Right cardiac atrium (tissue), 5 donors: ENCODE results near the gene KCNQ1OT1. TPM values are rescaled to one million over a fixed set of nuclear protein-coding genes. Genes with fewer than 3 reads are reported as not detected.

Experiments
- ATAC-seq, 2 donors: fragments of 200-7000 bp; cut with Tn5 transposase; one replicate each; pipeline versions ENCODE4 v1.8.0 to v1.9.1; 2020; ENCODE audit warnings: moderate library complexity in 2 of 2, mild to moderate bottlenecking in 1 of 2
- DNase-seq, 3 donors: peaks; one replicate each; pipeline ENCODE4 v3.0.0-alpha.2; 2020
- H3K27ac ChIP-seq: one replicate; pipeline ENCODE4 v1.5.1; 2013; ENCODE audit warnings: mild to moderate bottlenecking, low read length, control low read depth, moderate library complexity
- H3K27me3 ChIP-seq: one replicate; pipeline ENCODE4 v1.6.1; 2013; ENCODE audit not compliant: control insufficient read depth, insufficient read depth
- H3K4me1 ChIP-seq: one replicate; pipeline ENCODE4 v1.6.1; 2013; ENCODE audit warnings: low read length; ENCODE audit not compliant: control insufficient read depth, insufficient read depth
- H3K4me3 ChIP-seq: one replicate; pipeline ENCODE4 v1.5.1; 2013; ENCODE audit warnings: low read length, control low read depth
- H3K9me3 ChIP-seq: one replicate; pipeline ENCODE4 v1.6.1; 2013; ENCODE audit warnings: low read length; ENCODE audit not compliant: control insufficient read depth
- WGBS: extraction: QIAGEN DNeasy Blood & Tissue Kit; methylation state at CpG from one replicate; pipeline ENCODE4 v1.1.7; 2013; 5-methylcytosine and 5-hydroxymethylcytosine counted together
- intact Hi-C, 4 donors: fragments of 100-400 bp; cut with DNase I; formaldehyde crosslinking; loops; one replicate each; pipeline versions ENCODE4 v1.11.0 to v1.14.0; 2022 to 2023
- polyA plus RNA-seq: library from polyadenylated mRNA; stranded (reverse); fragments of 200-250 nt; gene quantifications from one replicate; pipeline ENCODE4 v1.2.3, GENCODE V29; 2013
- total RNA-seq, 4 donors: library from RNA; stranded (reverse); fragmentation: NEBNext Ultra II Directional; extraction: Animal tissue kit (Norgen Biotek cat#: 25700); gene quantifications; one replicate each; pipeline ENCODE4 v1.2.1, GENCODE V29; 2021
- donor health status: healthy with polysubstance abuse.
- donor health status: DM: no; HTN: yes; CAD: no.
- donor health status: DM: no; HTN: no; CAD: no.
- donor health status: DM: no; HTN: yes; CAD: no; lungs with severe emphysema.
- donor health status: DM: yes; HTN: yes; CAD: no.

The KCNQ1OT1 gene
- total and polyA plus RNA-seq, 5 donors = 0.41 to 0.78 (median 0.53) TPM

DNA sequence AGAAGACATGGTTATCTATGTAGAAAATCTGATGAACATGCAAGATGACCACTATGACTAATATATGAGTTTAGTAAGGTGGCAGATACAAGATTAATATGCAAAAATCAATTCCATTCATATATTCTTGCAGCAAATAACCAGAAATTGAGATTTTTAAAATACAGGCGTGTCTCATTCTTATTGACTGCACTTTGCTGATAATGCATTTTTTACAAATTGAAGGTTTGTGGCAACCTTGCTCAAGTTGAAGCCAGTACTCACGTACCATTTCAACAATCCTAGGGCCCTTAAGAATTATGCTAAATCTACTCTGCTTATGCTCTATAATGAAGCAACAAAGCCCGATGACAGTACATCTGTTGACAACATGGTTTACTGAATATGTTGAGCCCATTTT lies 104.6 kb downstream of the KCNQ1OT1 start:
- H3K4me3 ChIP-seq = no peak overlapping the region
- intact Hi-C loops = no loop called here
- H3K4me1 ChIP-seq = no peaks in the 10 kb centered on the region
- no peak overlapping the region for H3K27ac ChIP-seq
- H3K9me3 ChIP-seq = no peaks in the 10 kb centered on the region
- ATAC-seq = no peak
- H3K27me3 ChIP-seq = no peaks in the 10 kb centered on the region
- no peak for DNase-seq
- 90% methylated on average over 3 of the region's 3 CpGs for WGBS

GRCh38 chr11:2594267-2594666 lies 105.5 kb downstream of the KCNQ1OT1 start:
- Histone ChIP-seq H3K4me3 (no peak overlapping the region), H3K4me1 (no peaks in the 10 kb centered on the region), H3K27ac (no peak overlapping the region), H3K27me3 (no peaks in the 10 kb centered on the region), H3K9me3 (no peaks in the 10 kb centered on the region)
- WGBS = 92% methylated on average over 1 of the region's 1 CpG
- no peak for DNase-seq
- no peak for ATAC-seq
- intact Hi-C loops = no loop called here

DNA sequence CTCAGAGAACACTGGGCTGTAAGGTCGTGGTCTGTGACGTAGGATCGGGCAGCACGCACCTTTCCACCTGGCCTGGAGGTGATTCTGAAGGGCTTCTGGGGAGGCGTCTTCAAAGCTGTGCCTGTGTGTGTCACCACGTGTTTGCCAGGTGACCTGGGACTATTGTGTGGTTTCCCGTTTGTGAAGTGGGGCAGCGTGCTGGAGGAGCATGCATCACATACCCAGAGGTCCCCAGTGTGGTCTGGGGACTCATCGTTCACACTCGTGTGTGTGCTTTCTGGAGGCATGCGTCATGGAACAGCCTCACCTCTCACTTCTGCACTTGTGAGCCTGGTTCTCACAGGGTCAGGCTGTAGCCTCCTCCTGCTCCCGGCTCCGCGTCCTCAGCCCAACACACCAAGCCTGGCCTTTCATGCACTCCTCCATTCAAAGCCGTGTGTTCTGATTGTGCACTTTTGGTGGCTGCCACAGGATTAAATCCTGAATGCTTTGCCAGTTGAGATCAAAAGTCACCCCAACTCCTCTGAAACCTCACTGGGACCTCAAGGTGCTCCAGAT lies 106.3 kb downstream of the KCNQ1OT1 start:
- ATAC-seq = no peak
- Histone ChIP-seq H3K27ac (no peak overlapping the region), H3K27me3 (no peaks in the 10 kb centered on the region), H3K4me1 (no peaks in the 10 kb centered on the region), H3K4me3 (no peak overlapping the region), H3K9me3 (no peaks in the 10 kb centered on the region)
- 92% methylated on average over 15 of the region's 15 CpGs for WGBS
- DNase-seq = no peak
- intact Hi-C loops = no loop called here

DNA sequence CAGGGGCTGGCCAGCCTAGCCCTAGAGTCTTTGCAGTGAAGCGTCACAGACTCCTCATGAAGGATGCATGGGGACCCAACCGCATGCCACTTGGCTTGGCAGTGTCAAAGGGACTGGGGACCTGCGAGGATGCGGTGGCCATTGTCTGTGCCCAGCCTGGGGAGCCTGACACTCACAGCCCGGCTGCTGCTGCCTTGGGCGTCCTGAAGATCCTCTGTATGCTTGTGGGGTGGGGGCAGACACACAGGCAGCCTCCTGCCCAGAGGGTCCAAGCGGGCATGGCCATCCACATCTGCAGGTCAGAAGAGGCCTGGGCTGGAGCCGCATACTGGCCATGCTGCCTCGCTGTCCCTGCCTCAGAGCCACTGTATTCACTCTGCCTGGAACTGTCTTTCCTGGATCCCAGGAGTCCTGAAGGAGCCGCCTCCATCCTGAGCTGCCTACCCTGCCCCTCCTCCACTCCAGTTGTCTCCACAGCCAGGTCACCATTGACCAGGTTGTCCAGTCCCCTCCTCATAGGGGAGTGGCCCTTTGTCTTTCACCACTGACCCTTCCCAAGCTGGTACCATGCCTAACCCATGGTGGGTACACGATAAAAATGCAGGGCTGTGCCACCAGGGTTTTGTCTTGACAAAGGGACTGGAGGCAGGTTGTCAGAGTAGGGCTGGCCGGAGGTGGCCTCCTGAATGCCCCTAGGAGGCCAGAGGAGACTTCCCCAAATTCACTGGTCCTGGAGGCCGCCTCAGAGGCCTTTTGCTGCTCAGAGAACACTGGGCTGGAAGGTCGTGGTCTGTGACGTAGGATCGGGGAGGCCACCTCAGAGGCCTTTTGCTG lies 107.0 kb downstream of the KCNQ1OT1 start:
- Histone ChIP-seq H3K4me1 (no peaks in the 10 kb centered on the region), H3K27ac (no peak overlapping the region), H3K9me3 (no peaks in the 10 kb centered on the region), H3K27me3 (no peaks in the 10 kb centered on the region), H3K4me3 (no peak overlapping the region)
- WGBS = 95% methylated on average over 16 of the region's 16 CpGs
- intact Hi-C loops = no loop called here
- ATAC-seq (no peak), DNase-seq (peak in 2 of 3 donors; percentile 4 to 33)

DNA sequence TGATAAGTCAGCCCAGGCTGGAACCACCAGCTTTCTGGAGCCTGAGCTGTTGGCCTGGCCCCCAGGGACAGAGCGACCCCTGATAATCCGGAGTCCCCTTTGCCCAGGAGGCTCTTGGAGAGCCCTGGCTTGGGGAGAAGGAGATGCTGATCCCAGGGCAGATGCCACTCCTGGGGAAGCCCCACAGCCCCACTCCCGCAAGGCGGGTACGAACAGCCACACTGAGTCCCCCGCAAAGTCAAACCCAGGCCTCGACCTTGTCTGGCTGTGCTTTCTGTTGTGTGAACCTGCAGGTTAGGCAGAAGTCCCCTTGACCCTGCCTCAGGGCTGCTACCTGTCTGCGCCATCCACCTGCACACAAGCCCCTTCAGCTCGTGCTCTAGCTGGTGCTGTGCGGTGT lies 108.0 kb downstream of the KCNQ1OT1 start:
- no peaks in the 10 kb centered on the region for H3K27me3 ChIP-seq
- no peaks in the 10 kb centered on the region for H3K4me1 ChIP-seq
- no peak overlapping the region for H3K27ac ChIP-seq
- DNase-seq (peak in 1 of 3 donors; percentile 4), ATAC-seq (no peak)
- H3K9me3 ChIP-seq = no peaks in the 10 kb centered on the region
- intact Hi-C loops = no loop called here
- 90% methylated on average over 10 of the region's 10 CpGs for WGBS
- no peak overlapping the region for H3K4me3 ChIP-seq

GRCh38 chr11:2590965-2591754 lies 108.6 kb downstream of the KCNQ1OT1 start:
- intact Hi-C loops = no loop called here
- Histone ChIP-seq H3K4me3 (no peak overlapping the region), H3K9me3 (no peaks in the 10 kb centered on the region), H3K27me3 (no peaks in the 10 kb centered on the region), H3K27ac (no peak overlapping the region), H3K4me1 (no peaks in the 10 kb centered on the region)
- ATAC-seq (no peak), DNase-seq (peak; percentile 9 to 45 (median 21))
- WGBS = 87% methylated on average over 28 of the region's 28 CpGs

- Histone ChIP-seq H3K27me3 (no peaks in the 10 kb centered on the region), H3K4me3 (no peak overlapping the region), H3K4me1 (no peaks in the 10 kb centered on the region), H3K27ac (no peak overlapping the region), H3K9me3 (no peaks in the 10 kb centered on the region)
- WGBS = 94% methylated on average over 13 of the region's 13 CpGs
- no peak for ATAC-seq
- DNase-seq = peak; percentile 6 to 35 (median 29)
- intact Hi-C loops = no loop called here
Observed at GRCh38 chr11:2590131-2590964, 109.4 kb downstream of the KCNQ1OT1 start.

GRCh38 chr11:2589538-2589934 lies 110.3 kb downstream of the KCNQ1OT1 start:
- 92% methylated on average over 12 of the region's 12 CpGs for WGBS
- intact Hi-C loops = no loop called here
- H3K27ac ChIP-seq = no peak overlapping the region
- no peaks in the 10 kb centered on the region for H3K9me3 ChIP-seq
- DNase-seq = peak; percentile 4 to 33 (median 32)
- no peaks in the 10 kb centered on the region for H3K4me1 ChIP-seq
- ATAC-seq = no peak
- no peaks in the 10 kb centered on the region for H3K27me3 ChIP-seq
- no peak overlapping the region for H3K4me3 ChIP-seq

- peak in 2 of 3 donors; percentile 4 to 33 for DNase-seq
- WGBS = 83% methylated on average over 29 of the region's 29 CpGs
- Histone ChIP-seq H3K4me1 (no peaks in the 10 kb centered on the region), H3K27me3 (no peaks in the 10 kb centered on the region), H3K4me3 (no peak overlapping the region), H3K27ac (no peak overlapping the region), H3K9me3 (no peaks in the 10 kb centered on the region)
- intact Hi-C loops = no loop called here
- ATAC-seq = no peak
Observed at GRCh38 chr11:2588809-2589537, 110.8 kb downstream of the KCNQ1OT1 start.
